Tibial nerve (tissue), 3 donors: Measurements from ENCODE around the gene OGFOD3.

Source experiments
- CTCF ChIP-seq, 5 experiments: fragments of 200-600 bp in 3 of 5; fragments of 450-650 bp in 2 of 5; sonication (generic) in 3 of 5; IDR thresholded peaks; one replicate each; pipeline ENCODE4 v1.5.1; 2016 to 2019; ENCODE audit warnings: antibody characterized with exemption in 5 of 5, mild to moderate bottlenecking in 3 of 5, moderate library complexity in 2 of 5
- POLR2A ChIP-seq, 2 donors: fragments of 450-650 bp; IDR thresholded peaks; one replicate each; pipeline ENCODE4 v1.6.1; 2017; ENCODE audit warnings: antibody characterized with exemption in 2 of 2, mild to moderate bottlenecking in 2 of 2, moderate library complexity in 2 of 2

- TF ChIP-seq CTCF (IDR thresholded peaks at IDR 0.05) (no peak), POLR2A (IDR thresholded peaks at IDR 0.05) (no peak)
Observed at GRCh38 chr17:82400830-82401229, 17.6 kb downstream of the OGFOD3 start.
